Fibroblast of the aortic adventitia (primary cell): Measurements from ENCODE around the gene COL9A3. TPM values are rescaled to one million over a fixed set of nuclear protein-coding genes. Genes with fewer than 3 reads are reported as not detected.
"Not testable (repeated sequence)": the region's sequence is repeated elsewhere in the genome, so short reads cannot be mapped to it uniquely, and the experiment has no call there.

Source experiments
- DNase-seq: peaks from one replicate; pipeline ENCODE4 v3.0.0-alpha.2; 2010; ENCODE audit warnings: low read depth
- H3K4me3 ChIP-seq: 2 replicates; pipeline ENCODE4 v1.5.1; 2011; ENCODE audit warnings: low read depth, mild to moderate bottlenecking, control low read depth, low read length, moderate library complexity
- CTCF ChIP-seq: IDR thresholded peaks from 2 replicates; pipeline ENCODE4 v1.5.1; 2011; ENCODE audit warnings: mild to moderate bottlenecking, low read length, control low read depth, inconsistent platforms; ENCODE audit not compliant: insufficient read depth
- total RNA-seq: library from RNA; depleted of rRNA; stranded (reverse); fragments of >200 nt; gene quantifications from 2 replicates; pipeline ENCODE4 v1.2.3, GENCODE V29; 2012; ENCODE audit warnings: low replicate concordance

Gene COL9A3
- total RNA-seq, 1 donor = 0.36 TPM

- no peak for TF ChIP-seq CTCF
- no peak overlapping the region for H3K4me3 ChIP-seq
- no peak for DNase-seq
Observed at GRCh38 chr20:62844182-62844581, 27.3 kb downstream of the COL9A3 start.

- H3K4me3 ChIP-seq = no peak overlapping the region
- TF ChIP-seq CTCF = no peak
- DNase-seq = no peak
Observed at GRCh38 chr20:62845416-62846160, 28.7 kb downstream of the COL9A3 start.

GRCh38 chr20:62846166-62846890 is 29.5 kb downstream of the COL9A3 start:
- TF ChIP-seq CTCF = no peak
- no peak for DNase-seq

GRCh38 chr20:62848917-62849316 is 32.1 kb downstream of the COL9A3 start:
- H3K4me3 ChIP-seq, DNase-seq: not testable (repeated sequence)

More at GRCh38 chr20:62846166-62846890, 29.5 kb downstream of the COL9A3 start:
- H3K4me3 ChIP-seq = no peak overlapping the region

GRCh38 chr20:62849431-62849830 is 32.6 kb downstream of the COL9A3 start:
- no peak for TF ChIP-seq CTCF
- no peak overlapping the region for H3K4me3 ChIP-seq
- DNase-seq = no peak

- DNase-seq = no peak
- no peak overlapping the region for H3K4me3 ChIP-seq
- TF ChIP-seq CTCF = no peak
Observed at GRCh38 chr20:62850333-62850974, 33.6 kb downstream of the COL9A3 start.

GRCh38 chr20:62852196-62852595 is 35.3 kb downstream of the COL9A3 start:
- no peak for DNase-seq

More at GRCh38 chr20:62852196-62852595, 35.3 kb downstream of the COL9A3 start:
- no peak for TF ChIP-seq CTCF
- H3K4me3 ChIP-seq = no peak overlapping the region
